GM10266 (cell line): ENCODE data around the gene SYN1.

Source experiments
- DNase-seq: peaks from one replicate; pipeline ENCODE4 v3.0.0; 2012; ENCODE audit errors: extremely low spot score
- CTCF ChIP-seq: IDR thresholded peaks from 2 replicates; pipeline ENCODE4 v1.5.1; 2012; ENCODE audit warnings: mild to moderate bottlenecking, low read depth; ENCODE audit not compliant: control insufficient read depth, insufficient read depth; ENCODE audit errors: missing control alignments

SYN1 gene

DNA sequence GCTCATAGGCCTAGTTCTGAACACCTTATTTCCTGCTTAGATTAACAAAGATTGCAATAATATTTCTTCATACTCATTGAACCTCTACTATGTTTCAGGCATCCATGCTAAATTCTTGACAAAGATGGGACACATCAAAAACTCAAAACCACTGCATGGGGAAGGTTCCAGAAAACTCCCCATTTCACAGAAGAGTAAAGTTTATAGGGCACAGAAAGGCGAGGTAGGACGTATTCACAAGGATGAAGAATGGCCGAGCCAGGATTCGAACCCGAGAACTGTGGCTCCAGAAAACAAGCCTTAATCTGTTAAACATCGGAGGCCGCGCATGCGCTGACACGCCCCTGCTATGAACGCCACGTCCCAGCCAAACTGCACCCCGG, 38.6 kb upstream of the SYN1 start:
- DNase-seq: no peak
- no peak for TF ChIP-seq CTCF

- no peak for DNase-seq
- no peak for TF ChIP-seq CTCF
These were observed 31.6 kb upstream of the SYN1 start for GRCh38 chrX:47651043-47651905.

GRCh38 chrX:47650164-47651042, 30.7 kb upstream of the SYN1 start, which contains the start of gene ELK1:
Gene ELK1, minus strand, starts transcription at chrX:47650563. Its CDS starts 9,122 bp downstream, at chrX:47641441.
- TF ChIP-seq CTCF: no peak
- DNase-seq: peak; percentile 83

GRCh38 chrX:47649781-47650163, 30.1 kb upstream of the SYN1 start:
- no peak for DNase-seq

GRCh38 chrX:47649271-47649670, 29.6 kb upstream of the SYN1 start:
- TF ChIP-seq CTCF: no peak
- no peak for DNase-seq

More at GRCh38 chrX:47649781-47650163, 30.1 kb upstream of the SYN1 start:
- TF ChIP-seq CTCF: no peak

- TF ChIP-seq CTCF: no peak
- no peak for DNase-seq
These were observed 28.7 kb upstream of the SYN1 start for GRCh38 chrX:47648376-47648775.

- TF ChIP-seq CTCF: no peak
These were observed 27.0 kb upstream of the SYN1 start for GRCh38 chrX:47646636-47647035.

More at GRCh38 chrX:47646636-47647035, 27.0 kb upstream of the SYN1 start:
- DNase-seq: no peak
